Anterior cingulate cortex (tissue), 58 donors: ENCODE data around the gene LMTK2.
A peak's percentile ranks its signal among the peaks of the same experiment; 100 is the strongest.

Source experiments
- DNase-seq, 58 donors: peaks; one replicate each; lab custom pipeline; 2025; lab: John Stamatoyannopoulos, UW

Gene LMTK2

DNA sequence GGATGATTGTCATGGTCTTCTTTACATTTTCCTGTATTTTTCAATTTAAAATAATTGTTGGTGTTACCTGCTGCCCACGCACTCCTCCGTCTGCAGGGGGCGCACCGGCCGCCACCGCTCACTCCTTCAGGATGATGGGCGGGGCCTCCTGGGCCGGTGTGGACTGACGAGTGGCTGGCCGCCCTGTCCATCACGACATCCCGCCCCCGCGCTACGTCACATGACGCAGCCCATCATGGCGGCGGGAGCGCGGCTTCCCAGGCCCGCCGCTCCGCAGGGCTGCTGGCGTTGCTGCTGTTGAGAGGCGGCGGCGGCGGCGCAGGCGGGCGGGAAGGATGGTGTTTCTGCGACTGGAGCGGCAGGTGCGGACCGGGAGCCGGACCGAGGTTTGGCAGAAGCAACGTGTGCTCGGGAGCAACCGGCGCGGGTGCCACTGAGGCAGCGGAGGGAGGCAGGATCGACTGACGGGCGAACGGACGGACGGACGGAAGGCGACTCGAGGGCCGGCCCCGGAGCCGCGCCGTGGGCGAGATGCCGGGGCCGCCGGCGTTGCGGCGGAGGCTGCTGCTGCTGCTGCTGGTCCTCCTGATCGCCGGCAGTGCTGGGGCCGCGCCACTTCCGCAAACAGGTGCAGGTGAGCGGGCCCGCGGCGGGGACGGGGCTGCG is at the start of gene LMTK2:
LMTK2 (plus strand) TSS at position 216 of the 666 bp plus-strand sequence; CDS start at position 532, 316 bp downstream.
- DNase-seq, result peak; percentile 33 to 96 (median 88)

DNA sequence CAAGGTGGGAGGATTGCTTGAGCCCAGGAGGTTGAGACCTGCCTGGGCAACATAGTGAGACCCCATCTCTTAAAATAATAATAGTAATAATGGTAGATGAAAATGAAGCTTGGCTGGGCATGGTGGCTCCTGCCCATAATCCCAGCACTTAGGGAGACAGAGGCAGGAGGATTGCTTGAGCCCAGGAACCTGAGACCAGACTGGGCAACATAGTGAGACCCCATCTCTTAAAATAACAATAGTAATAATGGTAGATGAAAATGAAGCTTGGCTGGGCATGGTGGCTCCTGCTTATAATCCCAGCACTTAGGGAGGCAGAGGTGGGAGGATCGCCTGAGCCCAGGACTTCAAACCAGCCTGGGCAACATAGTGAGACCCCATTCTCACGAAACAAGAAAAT is 49.5 kb upstream of the LMTK2 start:
- DNase-seq, result no peak

DNA sequence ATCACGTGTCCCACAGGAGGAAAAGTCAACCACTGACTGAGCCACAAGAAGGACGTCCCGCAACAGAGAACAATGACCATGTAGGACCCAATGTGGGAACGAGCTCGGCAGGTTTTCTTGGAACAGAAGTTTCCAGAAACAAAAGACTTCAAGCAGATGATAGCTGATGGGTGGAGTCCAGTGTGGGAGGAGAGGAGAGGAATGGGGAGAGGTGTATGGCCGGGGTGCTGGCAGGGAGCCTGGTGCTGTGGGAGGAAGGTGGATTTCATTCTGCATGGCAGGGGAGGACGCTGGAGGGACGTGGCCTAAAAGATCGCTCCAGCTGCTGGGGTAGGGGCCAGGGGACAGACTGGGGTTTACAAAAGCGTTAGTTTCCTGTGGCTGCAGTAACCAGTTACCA is 48.5 kb upstream of the LMTK2 start:
- no peak for DNase-seq

DNA sequence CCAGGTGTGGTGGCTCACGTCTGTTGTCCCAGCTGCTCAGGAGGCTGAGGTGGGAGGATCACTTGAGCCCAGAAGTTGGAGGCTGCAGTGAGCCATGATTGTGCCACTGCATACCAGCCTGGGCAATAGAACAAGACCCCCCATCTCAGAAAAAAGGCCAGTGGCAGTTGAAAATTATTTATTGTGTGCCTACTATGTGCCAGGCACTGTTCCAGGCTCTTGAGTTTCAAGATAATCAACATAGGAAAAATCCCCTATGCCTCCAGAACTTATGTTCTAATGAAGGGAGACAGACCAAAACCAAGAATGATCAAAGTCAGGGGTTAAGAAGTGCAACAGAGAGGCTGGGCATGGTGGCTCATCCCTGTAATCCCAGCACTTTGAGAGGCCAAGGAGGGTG is 42.4 kb upstream of the LMTK2 start:
- no peak for DNase-seq

DNA sequence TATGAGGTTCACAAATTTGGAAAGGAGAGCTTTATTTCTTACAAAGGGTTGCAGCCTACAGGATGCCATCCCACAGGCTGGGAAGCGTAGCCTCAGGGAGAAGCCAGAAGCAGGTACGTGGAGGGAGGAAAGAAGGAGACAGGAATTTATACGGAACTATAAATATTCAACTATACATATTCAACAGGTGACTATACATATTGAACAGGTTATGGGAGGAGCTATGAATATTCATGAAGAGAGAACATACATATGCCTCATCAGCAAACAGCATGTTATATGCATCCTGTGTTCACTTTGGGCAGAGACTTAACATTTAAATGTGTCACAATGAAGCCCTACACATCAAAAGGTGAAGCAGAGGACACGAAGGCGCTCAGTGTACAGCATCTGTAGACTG is 40.5 kb upstream of the LMTK2 start:
- no peak for DNase-seq

DNA sequence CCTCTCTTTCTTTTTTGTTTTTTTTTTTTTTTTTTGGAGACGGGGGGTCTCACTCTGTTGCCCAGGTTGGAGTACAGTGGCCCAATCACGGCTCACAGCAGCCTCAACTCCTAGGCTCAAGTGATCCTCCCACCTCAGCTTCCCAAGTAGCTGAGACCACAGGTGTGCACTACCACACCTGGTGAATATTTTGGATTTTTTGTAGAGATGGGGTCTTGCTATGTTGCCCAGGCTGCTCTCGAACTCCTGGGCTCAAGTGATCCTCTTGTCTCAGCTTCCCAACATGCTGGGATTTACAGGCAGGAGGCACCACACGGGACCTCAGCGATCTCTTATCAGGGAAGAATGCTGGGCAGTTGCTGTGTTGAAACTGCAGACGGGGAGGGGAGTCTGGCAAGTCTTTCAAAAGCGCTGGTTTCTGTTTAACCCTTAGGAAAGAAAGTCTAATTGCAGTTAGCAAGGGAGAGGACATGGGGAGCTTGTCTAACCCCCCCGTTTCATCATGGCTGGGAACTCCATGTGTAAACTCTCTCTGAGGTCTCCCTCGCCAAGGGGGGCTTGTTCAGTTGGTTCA is 39.6 kb upstream of the LMTK2 start:
- no peak for DNase-seq

DNA sequence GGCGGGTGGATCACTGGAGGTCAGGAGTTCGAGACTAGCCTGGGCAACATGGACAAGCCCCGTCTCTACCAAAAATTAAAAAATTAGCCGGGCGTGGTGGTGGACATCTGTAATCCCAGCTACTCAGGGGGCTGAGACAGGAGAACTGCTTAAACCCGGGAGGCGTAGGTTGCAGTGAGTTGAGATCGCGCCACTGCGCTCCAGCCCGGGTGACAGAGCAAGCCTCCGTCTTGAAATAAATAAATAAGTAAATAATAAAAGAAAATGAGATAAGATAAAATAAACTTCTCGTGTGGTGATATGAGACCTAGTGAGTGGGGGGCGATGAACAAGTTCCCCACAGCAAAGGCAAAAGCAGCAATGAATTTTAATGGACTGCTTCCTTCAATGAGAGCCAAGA is 33.6 kb upstream of the LMTK2 start:
- DNase-seq, result no peak

DNA sequence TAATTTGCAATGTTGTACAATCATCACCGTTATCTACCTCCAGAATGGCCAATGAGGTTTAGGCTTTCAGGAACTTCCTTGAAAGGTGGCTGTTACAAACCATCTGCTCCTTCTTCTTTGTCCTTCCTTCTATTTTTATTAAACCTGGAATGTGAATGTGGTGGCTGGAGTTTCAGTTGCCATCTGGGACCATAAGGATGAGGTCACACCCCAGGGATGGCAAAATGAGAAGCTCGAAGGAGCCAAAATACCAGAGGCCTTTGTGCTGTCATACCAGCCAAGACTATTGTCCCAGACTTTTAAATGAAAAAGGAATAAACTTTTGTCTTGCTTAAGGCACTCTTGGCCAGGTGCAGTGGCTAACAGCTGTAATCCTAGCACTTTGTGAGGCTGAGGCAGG is 30.9 kb upstream of the LMTK2 start:
- DNase-seq, result no peak

DNA sequence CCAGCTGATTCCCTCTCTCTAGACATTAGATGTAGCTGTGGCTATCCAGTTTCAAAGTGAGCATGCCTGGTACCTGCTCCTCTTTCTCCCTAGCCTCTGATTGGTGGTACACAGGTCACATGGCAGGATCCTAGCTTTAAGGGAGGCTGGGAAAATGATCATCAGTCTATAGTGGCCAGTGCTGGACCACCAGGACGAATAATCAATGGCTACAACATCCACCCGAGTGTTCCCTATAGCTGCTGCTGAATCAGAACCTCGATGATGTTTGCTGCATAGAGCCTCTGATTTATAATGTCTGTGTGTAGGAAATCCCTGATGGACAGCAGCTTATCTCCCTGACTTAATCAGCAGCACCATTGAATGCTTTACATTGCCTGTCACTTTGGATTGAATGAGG is 28.9 kb upstream of the LMTK2 start:
- DNase-seq, result no peak

DNA sequence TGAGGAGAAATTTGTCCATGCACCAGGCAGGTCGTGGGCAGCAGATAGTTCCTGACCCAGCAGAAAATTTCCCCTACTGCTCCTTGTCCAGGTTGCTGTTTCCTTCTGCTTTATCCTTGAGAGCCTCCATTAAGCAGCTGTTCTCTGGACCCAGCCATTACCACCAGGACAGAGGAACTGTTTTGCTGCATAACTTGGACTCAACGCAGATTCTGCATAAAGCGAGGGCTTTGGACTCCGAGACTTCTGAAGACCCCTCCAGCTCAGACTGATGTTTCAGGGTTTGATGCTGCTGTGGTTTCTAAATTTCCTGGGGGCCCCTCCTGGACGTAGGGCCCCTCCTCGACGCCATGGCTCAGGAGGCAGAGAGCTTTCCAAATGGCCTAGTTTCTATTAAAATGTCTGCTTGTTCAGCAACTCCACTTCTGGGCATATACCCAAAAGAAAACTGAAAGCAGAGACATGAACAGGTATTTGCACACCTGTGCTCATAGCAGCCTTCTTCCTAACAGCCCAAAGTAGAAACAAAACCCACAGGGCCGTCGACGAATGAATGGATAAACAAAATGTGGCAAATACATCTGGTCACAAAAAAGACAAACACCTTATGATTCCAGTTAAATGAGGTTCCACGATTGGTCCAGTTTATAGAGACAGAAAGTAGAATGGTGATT is 28.3 kb upstream of the LMTK2 start:
- DNase-seq, result no peak

DNA sequence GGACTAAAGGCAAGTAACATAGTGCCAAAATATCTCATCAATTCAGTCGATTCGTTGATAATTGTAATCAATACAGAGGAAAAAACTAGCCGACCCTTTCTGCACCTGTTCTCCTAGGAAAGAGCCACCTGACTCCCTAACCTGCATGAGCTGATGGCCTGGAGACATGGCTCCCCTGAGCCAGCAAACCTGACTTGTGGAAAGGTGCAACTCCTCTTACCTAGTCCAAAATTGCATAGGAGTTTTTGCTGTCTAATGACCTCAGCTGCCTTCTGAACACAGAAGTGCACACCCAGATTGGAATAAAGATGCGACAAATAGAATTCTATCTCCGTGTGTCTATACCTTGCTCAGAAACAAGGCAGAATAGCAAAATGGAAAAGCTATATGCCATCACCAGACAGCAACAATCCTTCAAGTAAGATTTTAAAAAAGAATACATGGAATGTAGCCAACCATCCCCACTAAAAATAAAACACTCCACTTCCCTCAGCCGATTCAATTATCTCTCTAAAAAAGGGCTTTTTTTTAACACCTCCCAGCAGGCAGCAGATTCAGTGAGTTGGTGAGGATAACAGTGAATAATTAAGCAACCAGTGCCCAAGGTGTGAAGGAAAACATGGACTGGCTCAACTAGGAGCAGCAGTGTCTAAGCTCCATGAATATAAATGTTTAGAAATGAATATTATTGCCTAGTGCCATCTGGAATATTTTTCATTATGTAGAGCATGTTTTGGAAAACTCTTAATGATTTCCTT is 26.6 kb upstream of the LMTK2 start:
- DNase-seq, result peak in 9 of 58 donors; percentile 2 to 38 (median 20)

DNA sequence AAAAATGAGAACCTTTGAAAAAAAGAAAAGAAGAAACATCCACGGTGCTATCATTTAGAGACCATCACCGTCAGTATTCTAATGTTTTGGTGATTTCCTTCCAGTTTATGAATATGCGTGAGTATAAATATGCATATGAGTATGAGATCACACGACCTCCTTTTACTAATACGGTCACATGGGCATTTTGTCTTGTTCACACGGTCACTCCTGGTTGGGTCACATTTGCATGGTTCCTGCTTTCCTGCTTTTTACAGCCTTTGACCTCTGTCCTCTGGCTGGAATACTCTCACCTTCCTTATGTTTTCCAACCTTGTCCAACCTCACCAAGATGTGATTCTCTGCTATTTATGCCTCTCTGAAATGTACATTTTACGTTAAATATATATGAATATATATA is 25.3 kb upstream of the LMTK2 start:
- DNase-seq, result no peak

DNA sequence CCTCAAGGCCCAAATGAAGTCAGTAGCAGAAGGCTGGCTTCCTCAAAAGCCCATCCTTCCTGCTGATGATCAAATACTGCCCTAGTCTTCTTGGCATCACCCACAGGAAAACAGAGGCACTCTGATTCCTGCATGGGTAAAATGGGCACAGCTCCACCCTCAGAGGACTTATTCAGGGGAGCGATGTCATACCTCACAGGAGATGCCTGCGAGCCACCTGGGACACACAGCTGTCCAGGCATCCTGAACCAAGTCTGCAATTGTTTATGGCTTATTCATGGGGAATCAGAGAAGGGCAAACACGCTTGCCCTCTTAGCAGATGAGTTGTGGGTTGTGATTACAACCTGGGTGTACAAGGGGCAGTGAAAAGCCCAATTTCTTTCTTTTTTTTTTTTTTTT is 22.0 kb upstream of the LMTK2 start:
- DNase-seq, result no peak

DNA sequence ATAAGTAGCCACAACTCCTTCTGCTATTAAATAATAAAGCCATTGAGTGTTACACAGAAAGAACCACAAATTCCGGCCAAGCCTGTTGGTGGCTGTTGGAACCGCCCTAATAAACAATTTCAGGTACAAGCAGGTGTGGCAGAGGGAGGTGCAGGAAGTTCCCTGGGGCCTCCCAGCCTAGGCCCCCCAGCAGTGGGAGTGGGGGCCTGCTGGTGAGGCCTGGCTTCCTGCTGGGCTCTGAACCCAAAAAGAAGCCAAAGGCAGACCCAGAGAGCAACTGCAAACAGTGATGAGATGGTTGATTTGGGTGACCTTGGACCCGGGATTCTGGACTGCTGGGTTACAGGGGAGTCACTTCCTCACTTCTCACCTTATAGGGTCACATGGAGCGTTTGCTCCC is 21.0 kb upstream of the LMTK2 start:
- DNase-seq, result no peak

DNA sequence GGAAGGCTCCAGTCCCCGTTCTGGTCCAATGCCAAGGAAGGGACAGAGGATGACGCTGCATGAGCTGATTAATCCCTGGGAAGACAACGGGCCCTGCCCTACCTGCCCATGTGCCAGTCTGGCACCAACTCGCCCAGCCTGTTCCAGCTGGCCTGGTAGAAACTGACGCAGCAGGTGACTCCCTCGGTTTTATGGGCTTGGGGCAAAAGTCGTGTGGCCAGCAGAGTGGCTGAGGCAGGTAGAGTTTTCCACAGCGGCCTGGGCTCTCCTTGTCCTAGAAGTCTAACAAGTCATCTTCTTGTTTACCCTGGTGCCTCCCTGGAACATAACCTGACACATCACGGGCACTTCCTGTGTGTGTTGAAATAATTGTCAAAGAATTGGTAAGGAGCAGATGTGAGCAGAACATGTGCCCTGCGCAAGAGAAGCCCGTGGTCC is 20.4 kb upstream of the LMTK2 start:
- DNase-seq, result no peak

DNA sequence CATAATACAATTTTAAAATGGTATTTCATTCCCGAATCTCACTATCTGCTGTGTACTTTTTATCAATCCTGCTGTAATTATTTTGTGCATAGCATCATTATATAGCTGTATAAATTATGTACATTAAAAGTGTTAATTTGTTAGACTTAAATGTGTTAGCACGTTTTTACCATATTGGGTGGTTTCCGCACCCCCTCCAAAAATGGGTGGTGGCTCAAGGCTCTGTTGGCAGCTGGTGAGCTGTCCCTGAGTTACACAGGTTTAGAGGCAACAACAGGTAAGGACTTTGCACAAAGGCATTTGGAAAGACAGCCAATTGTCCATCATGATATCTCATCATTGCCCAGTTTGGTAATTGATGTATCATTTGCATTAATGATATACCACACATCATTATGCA is 18.6 kb upstream of the LMTK2 start:
- DNase-seq, result no peak

DNA sequence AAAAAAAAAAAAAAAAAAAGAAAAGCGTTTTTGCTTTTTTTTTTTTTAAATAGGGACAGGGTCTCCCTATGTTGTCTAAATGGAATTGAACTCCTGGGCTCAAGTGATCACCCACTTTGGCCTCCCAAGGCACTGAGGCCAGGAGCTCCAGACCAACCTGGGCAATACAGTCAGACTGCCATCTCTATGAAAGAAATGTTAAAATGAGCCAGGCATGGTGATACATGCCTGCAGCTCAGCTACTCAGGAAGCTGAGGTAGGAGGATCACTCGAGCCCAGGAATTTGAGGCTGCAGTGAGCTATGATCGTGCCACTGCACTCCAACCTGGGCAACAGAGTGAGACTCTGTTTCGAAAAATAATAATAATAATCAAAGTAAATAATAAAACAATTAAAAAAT is 16.5 kb upstream of the LMTK2 start:
- no peak for DNase-seq

DNA sequence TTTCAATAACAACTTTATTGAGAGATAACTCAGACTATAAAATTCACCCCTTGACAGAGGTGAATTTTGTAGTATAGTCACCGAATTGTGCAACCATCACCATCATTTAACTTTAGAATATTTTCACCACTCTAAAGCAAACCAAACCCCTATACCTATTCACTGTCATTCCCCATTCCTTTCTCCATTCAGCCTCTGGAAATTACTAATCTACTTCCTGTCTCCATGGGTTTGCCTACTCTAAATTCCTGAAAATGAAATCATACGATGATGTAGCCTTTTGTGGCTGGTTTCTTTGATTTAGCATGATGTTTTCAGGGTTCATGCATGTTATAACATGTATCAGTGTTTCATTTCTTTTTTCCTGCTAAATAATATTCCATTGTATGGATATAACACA is 15.6 kb upstream of the LMTK2 start:
- DNase-seq, result no peak

DNA sequence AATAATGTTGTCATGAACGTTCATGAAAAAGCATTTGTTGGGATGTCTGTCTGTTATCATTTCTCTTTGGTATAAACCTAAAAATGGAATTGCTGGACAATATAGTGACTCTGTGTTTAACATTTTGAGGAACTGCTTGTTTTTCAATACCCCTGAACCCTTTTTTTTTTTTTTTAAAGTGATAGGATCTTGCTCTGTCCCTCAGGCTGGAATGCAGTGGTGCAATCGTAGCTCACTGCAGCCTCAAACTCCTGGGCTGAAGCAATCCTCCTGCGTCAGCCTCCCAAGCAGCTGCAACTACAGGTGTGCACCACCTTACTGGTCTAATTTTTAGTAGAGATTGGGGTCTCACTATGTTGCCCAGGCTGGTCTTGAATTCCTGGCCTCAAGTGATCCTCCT is 15.1 kb upstream of the LMTK2 start:
- no peak for DNase-seq

DNA sequence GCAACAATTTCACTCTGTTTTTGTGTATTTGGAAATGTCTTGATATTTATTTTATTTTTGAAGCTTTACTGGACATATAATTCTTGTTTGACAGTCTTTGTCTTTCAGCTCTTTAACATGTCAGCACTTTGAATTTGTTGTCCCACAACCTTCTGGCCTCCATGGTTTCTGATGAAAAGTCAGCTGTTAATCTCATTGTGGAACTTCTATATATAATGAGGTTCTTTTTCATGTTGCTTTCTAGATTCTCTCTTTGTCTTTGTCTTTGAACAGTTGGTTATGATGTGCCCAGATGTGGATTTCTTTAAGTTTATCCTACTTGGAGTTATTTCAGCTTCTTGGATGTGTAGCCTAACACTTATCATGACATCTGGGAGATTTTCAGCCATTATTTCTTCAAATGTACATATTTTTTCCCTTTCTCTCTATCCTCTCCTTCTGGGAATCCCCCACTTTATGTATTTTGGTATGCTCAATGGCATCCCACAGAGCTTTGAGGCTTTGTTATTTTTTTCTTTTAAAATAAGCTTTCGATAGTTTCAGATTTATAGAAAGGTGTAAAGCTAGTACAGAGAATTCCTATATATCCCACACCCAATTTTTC is 9.5 kb upstream of the LMTK2 start:
- no peak for DNase-seq

DNA sequence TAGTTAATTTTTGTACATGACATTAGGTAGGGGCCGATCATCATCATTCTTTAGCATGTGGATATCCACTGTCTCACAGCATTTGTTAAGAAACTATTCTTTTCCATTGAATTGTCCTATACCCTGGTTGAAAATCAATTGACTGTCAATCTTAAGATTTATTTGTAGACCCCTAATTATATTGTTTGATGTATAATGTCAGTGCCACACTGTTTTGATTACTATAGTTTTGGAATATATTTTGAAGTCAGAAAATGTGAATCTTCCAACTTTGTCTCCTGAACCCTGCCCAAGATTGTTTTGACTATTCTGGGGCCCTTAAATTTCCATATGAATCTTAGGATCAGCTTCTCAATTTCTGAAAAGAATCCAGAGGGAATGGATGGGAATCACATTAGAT is 6.6 kb upstream of the LMTK2 start:
- DNase-seq, result no peak
